ENCODE data around the gene NPR1. TPM values are rescaled to one million over a fixed set of nuclear protein-coding genes. Genes with fewer than 3 reads are reported as not detected.
"Not testable (repeated sequence)": the region's sequence is repeated elsewhere in the genome, so short reads cannot be mapped to it uniquely, and the experiment has no call there.

The NPR1 gene
- total and polyA plus RNA-seq, 8 donors = 1.4 to 39.7 (median 6.1) TPM

GRCh38 chr1:153711026-153711425 is 32.5 kb downstream of the NPR1 start:
- intact Hi-C loops (cut with DNase I; ENCODE audit: low total_unique reads) = no loop called here
- no peaks in the 10 kb centered on the region for H3K4me1 ChIP-seq
- TF ChIP-seq CTCF (IDR thresholded peaks at IDR 0.05) (no peak), POLR2A (IDR thresholded peaks at IDR 0.05) (no peak), EP300 (IDR thresholded peaks at IDR 0.05) (no peak), POLR2AphosphoS5 (IDR thresholded peaks at IDR 0.05) (no peak)
- no peaks in the 10 kb centered on the region for H3K27me3 ChIP-seq
- DNase-seq = no peak
- WGBS, 5 donors = 53 to 66% (median 63%) methylated on average over 7 of the region's 7 CpGs
- H3K27ac ChIP-seq = no peak overlapping the region
- no peak overlapping the region for H3K4me3 ChIP-seq
- H3K9me3 ChIP-seq = no peaks in the 10 kb centered on the region
- H3K36me3 ChIP-seq = no peaks in the 10 kb centered on the region

GRCh38 chr1:153716211-153716610 is 37.7 kb downstream of the NPR1 start:
- DNase-seq; intact Hi-C loops (cut with DNase I; ENCODE audit: low total_unique reads); H3K4me1 ChIP-seq; H3K9me3 ChIP-seq; H3K27me3 ChIP-seq; H3K4me3 ChIP-seq; H3K36me3 ChIP-seq; H3K27ac ChIP-seq: not testable (repeated sequence)
- 80 to 88% (median 83%) methylated on average over 5 of the region's 5 CpGs for WGBS, 5 donors

- Histone ChIP-seq H3K27me3 (no peaks in the 10 kb centered on the region), H3K36me3 (no peaks in the 10 kb centered on the region), H3K4me3 (no peak overlapping the region), H3K27ac (no peak overlapping the region), H3K4me1 (no peaks in the 10 kb centered on the region), H3K9me3 (no peaks in the 10 kb centered on the region)
- DNase-seq = no peak
- WGBS, 5 donors = 67 to 89% (median 83%) methylated on average over 3 of the region's 3 CpGs
- TF ChIP-seq CTCF (IDR thresholded peaks at IDR 0.05) = no peak
- TF ChIP-seq POLR2AphosphoS5 (IDR thresholded peaks at IDR 0.05) = no peak
- TF ChIP-seq EP300 (IDR thresholded peaks at IDR 0.05) = no peak
- no peak for TF ChIP-seq POLR2A (IDR thresholded peaks at IDR 0.05)
- intact Hi-C loops (cut with DNase I; ENCODE audit: low total_unique reads) = no loop called here
Measured at GRCh38 chr1:153717330-153717729, 38.8 kb downstream of the NPR1 start.

- no peak for DNase-seq
- WGBS, 5 donors = 86 to 95% (median 89%) methylated on average over 3 of the region's 3 CpGs
- Histone ChIP-seq H3K4me3 (no peak overlapping the region), H3K27me3 (no peaks in the 10 kb centered on the region), H3K4me1 (peaks cover 0 to 11% (median 10%) of the 10 kb centered on the region in 4 donors), H3K36me3 (no peaks in the 10 kb centered on the region), H3K27ac (no peak overlapping the region), H3K9me3 (no peaks in the 10 kb centered on the region)
- intact Hi-C loops (cut with DNase I; ENCODE audit: low total_unique reads) = no loop called here
- TF ChIP-seq EP300 (IDR thresholded peaks at IDR 0.05) (no peak), POLR2AphosphoS5 (IDR thresholded peaks at IDR 0.05) (no peak), CTCF (IDR thresholded peaks at IDR 0.05) (no peak), POLR2A (IDR thresholded peaks at IDR 0.05) (no peak)
Measured at GRCh38 chr1:153723687-153724086, 45.2 kb downstream of the NPR1 start.

GRCh38 chr1:153724634-153725033 is 46.1 kb downstream of the NPR1 start:
- H3K27ac ChIP-seq; H3K9me3 ChIP-seq; intact Hi-C loops (cut with DNase I; ENCODE audit: low total_unique reads); H3K4me3 ChIP-seq; DNase-seq; H3K36me3 ChIP-seq; H3K27me3 ChIP-seq: not testable (repeated sequence)
- H3K4me1 ChIP-seq = peaks cover 8 to 20% (median 19%) of the 10 kb centered on the region in 4 donors
- 74 to 92% (median 78%) methylated on average over 4 of the region's 4 CpGs for WGBS, 5 donors
